Measurements from ENCODE around the gene UBAP2. TPM values are rescaled to one million over a fixed set of nuclear protein-coding genes. Genes with fewer than 3 reads are reported as not detected.

The UBAP2 gene
- polyA plus RNA-seq, 1 of the 3 experiments (the other 2 are of a cell fraction) = 15.8 TPM

- Histone ChIP-seq H3K4me2 (no peak overlapping the region), H3K27ac (ENCODE audit: low read depth in 2 of 2, low read length in 1 of 2) (no peak overlapping the region), H4K20me1 (ENCODE audit: insufficient read depth) (peaks cover 75% of the 10 kb centered on the region), H3K36me3 (replicated peaks in 1 of 2; ENCODE audit: control insufficient read depth in 1 of 2, insufficient read depth in 2 of 2, low read length in 1 of 2) (peaks cover 6 to 34% of the 10 kb centered on the region in 2 experiments), H3K9ac (no peak overlapping the region), H3K9me2 (no peaks in the 10 kb centered on the region), H3K4me3 (ENCODE audit: low read depth in 2 of 2, low read length in 1 of 2) (no peak overlapping the region), H3F3A (replicated peaks; ENCODE audit: insufficient read depth) (peaks cover 7% of the 10 kb centered on the region), H3K27me3 (ENCODE audit: insufficient read depth) (no peaks in the 10 kb centered on the region), H3K9me3 (no peaks in the 10 kb centered on the region), H3K4me1 (ENCODE audit: control insufficient read depth in 1 of 2, insufficient read depth in 2 of 2, low read depth in 1 of 2, low read length in 1 of 2) (no peaks in the 10 kb centered on the region), H2AFZ (ENCODE audit: low read depth) (no peak overlapping the region), H3K79me2 (ENCODE audit: insufficient read depth) (peaks cover 98% of the 10 kb centered on the region)
- TF ChIP-seq IRF3 (IDR thresholded peaks at IDR 0.05; ENCODE audit: low read depth, low read length) = no peak
- no peak for TF ChIP-seq FOXM1 (IDR thresholded peaks at IDR 0.05; ENCODE audit: low read depth)
- no peak for TF ChIP-seq MXI1 (IDR thresholded peaks at IDR 0.05; ENCODE audit: low read depth, low read length)
- TF ChIP-seq NFIC (IDR thresholded peaks at IDR 0.05; ENCODE audit: borderline replicate concordance) = no peak
- no peak for TF ChIP-seq CTCF (IDR thresholded peaks at IDR 0.05)
- TF ChIP-seq RCOR1 (IDR thresholded peaks at IDR 0.05; ENCODE audit: low read length) = no peak
- no peak for TF ChIP-seq SIN3A (IDR thresholded peaks at IDR 0.05; ENCODE audit: borderline replicate concordance, low read depth, low read length)
- no peak for TF ChIP-seq JUND (IDR thresholded peaks at IDR 0.05)
- no peak for TF ChIP-seq ZBTB33 (IDR thresholded peaks at IDR 0.05; ENCODE audit: borderline replicate concordance, low read depth)
- TF ChIP-seq SMC3 (IDR thresholded peaks at IDR 0.05; ENCODE audit: low read depth, low read length) = no peak
- no peak for TF ChIP-seq PBX3 (IDR thresholded peaks at IDR 0.05)
- TF ChIP-seq POLR2AphosphoS5 (IDR thresholded peaks at IDR 0.05; ENCODE audit: low read depth, low read length) = no peak
- TF ChIP-seq TCF12 (IDR thresholded peaks at IDR 0.05) = no peak
- TF ChIP-seq RXRA (IDR thresholded peaks at IDR 0.05; ENCODE audit: borderline replicate concordance, low read depth) = no peak
- TF ChIP-seq RAD21 (IDR thresholded peaks at IDR 0.05; ENCODE audit: low read length) = no peak
- TF ChIP-seq RFX5 (IDR thresholded peaks at IDR 0.05; ENCODE audit: low read length) = no peak
- no peak for TF ChIP-seq ELF1 (IDR thresholded peaks at IDR 0.05)
- no peak for TF ChIP-seq MAX (IDR thresholded peaks at IDR 0.05; ENCODE audit: low read depth)
- TF ChIP-seq MEF2A (IDR thresholded peaks at IDR 0.05; ENCODE audit: borderline replicate concordance, low read depth) = no peak
- ChIA-PET CTCF (interaction anchor here (2.8 kb wide), 1 partner anchor 18 kb away, joined by 8 read pairs; no protein-coding TSS in a partner anchor), POLR2A (interaction anchor here (0.6 kb wide), 1 partner anchor 54 kb away, joined by 3 read pairs; no protein-coding TSS in a partner anchor)
- DNase-seq = no peak
- WGBS (ENCODE audit: low lambda C conversion rate) = 89% methylated on average over 2 of the region's 2 CpGs
Measured at GRCh38 chr9:33906769-33907168, 141.9 kb downstream of the UBAP2 start.
